HG03439 (cell line): ENCODE results near the gene NEDD9.

Source experiments
- ATAC-seq: cut with Tn5 transposase; IDR thresholded peaks from one replicate; pipeline ENCODE4 v1.9.1; 2021; ENCODE audit warnings: mild to moderate bottlenecking, moderate library complexity; ENCODE audit not compliant: unreplicated experiment

NEDD9 gene

DNA sequence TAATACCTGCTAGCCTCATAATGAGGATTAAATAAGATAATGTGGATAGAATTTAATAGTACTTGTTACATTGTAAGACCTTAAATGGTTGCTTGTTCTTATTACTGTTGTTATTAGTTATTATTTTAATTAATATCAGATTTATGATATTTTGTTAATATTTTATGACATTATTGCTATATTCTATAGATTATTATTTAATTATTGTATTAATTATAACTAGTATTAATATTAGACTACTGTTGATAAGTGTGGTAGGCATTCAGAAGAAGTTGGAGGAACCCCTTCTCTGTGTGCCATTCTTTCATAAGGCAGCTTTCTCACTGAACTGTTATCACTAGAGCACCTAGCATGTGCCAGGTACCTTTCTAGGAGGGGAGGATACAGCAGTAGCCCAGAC is 2.6 kb upstream of the NEDD9 start:
- ATAC-seq: no peak

DNA sequence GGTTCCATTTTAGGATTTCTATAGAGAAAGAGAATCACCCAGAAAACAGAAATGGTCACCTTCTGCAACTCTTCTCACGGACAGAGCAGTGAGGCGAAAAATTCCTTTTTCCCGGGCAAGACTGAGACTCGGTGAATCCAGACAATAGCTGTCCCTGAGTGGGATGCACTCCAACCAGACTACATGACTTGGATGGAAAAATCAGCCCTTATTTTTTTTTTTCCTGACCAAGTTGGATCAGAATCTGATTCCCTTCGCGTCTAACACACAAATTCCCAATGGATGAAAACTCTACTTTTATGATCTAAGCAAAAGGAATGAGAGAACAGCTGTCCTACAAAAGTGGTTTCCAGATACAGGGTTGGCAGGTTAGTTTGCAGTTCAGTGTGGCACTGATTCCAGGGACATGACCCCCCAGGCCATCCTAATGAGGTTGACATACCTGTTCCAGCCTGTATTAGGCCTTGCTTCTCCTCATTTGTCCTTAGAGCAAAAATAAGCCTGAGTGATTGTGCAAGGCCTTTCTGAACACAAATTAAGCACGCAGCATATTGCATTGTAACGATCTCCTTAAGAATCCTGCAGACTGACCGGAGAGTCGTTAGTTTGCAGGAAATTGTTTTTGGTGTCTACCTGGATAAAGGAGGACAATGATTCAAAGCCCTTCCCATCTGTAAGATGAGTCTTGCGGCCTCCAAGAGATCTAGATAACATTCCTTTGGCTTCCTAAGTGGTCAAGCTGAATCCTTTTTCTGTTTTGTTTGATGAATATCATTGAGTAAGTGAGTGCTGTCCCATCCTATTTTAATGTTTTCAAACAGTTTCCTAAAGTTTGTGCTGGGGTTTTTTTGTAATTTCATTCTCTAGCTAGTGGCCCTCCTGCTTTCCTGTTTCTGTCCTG is 1.5 kb upstream of the NEDD9 start:
- ATAC-seq: no peak

DNA sequence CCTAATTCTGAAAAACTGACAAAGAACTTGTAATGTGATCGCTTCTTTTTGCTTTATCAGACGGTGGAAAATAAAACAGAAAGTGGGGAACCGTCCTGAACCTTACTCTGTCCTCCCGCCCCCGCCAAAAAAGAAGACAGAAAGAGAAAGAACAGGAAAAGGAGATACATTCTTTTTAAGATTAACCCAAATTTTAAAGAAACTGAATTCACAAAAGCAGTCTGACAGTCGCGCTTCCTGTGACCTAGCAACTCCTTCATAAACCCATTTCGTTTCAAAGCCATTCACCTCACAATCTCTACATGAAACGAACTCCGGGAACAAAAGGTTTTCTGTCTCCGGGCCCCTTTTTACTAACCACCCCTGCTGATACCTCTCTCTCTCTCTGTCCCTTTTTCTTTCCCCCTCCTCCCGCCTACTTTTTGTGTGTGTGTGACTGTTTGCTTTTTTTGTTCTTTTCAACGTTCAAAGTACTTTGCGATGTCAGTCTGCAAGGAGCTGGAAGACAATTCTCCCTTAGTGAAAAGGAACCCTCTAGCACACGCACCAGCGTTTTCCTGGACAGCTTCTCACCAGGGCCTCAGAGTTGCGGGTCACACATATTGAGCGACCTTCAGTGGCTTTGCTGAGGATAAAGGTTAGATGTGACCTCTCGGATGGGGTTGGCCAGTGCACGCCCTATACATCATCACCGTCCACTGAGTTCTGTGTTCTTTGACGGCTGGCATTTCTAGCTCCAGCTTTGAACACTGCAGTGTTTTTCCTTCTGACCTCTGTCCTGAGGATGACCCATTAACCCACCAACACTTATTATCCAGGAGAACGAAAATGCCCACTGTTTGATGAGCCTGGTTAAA is 530 bp upstream of the NEDD9 start:
- peak; percentile 19 for ATAC-seq

DNA sequence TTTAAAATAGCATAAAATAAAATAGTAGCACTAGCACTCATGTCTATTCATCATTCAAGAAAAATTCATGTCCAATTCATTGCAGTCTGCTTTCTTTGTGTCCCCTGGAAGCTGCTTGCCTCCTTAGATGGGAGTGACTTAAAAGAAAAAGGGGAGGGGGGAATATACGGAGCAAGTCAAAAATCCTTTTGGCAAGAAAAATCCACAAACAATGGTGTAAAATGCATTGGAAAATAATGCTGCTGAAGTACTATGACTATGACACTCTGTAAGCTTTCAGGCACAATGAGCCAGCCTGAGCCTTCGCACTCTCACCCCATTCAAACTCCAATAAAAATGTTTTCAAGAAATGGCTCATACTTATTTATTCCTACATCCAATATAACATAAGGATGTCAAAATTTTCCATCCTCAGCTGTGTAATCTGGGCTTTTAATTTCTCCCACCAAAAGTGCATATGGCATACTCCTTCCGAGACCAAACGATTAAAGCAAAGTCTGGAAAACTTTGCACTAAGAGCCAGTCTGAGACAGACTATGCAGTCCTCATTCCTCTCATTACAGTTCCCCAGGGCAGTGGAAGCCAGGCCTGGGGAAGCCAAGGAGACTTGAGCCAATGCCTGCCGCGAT is 790 bp downstream of the NEDD9 start:
- no peak for ATAC-seq

DNA sequence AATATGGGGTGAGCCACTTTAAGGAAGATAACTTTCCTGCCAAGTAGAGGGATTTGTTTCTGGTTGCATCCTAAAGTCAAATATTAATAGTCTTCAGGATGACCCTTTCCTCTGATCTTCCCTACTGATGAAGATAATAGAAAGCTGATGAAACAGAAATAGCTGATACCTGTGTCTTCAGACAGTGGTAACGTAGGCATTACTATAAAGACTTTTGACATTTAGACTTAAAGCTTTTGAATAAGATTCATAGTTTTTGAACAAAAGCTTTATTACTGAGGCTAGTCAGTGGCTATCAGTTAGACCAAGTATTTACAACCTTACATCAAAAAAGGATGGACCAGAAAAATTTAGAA is 1.4 kb downstream of the NEDD9 start:
- no peak for ATAC-seq

DNA sequence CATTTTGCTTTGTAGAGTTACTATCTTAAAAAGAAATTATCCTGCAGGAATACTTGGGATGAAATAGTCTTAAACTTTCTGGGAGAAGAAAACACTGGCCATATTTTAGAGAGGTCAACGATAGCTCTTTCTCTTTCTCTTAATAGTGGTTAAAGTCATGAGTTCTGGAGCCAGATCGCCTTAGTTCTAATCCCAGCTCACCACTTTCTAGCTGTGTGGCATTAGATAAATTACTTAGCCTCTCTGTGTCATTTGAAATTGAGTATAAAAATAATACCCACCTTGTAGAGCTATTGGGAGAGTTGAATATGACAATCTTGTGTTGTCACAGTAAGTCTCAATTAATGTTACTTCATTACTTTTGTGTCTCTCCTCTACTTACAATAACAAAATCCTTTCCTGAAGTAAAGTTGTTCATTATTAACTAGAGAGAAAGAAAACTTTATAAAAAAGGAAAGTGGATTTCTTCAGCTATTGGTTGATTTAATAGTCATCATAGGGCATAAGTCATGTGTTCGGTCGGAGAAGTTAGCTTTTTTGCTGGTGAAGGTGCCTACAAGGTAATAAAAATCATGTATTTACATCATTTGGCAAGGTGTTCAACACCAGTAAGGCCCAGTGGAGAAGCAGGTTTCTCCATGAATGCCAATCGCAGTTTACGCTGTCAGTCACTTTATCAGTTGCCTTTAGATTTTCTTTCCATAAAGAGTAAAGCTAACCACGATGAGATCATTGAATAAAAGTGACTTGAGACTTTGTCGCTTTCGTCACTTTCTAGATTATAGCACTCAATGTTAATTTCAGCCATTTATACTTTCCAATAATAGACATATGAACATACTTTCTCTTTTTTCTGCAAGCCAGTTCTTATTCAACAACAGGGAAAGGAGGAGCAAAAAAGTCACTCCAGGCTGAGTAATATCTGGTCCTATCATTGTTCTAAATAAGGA is 2.0 kb downstream of the NEDD9 start:
- ATAC-seq: no peak

DNA sequence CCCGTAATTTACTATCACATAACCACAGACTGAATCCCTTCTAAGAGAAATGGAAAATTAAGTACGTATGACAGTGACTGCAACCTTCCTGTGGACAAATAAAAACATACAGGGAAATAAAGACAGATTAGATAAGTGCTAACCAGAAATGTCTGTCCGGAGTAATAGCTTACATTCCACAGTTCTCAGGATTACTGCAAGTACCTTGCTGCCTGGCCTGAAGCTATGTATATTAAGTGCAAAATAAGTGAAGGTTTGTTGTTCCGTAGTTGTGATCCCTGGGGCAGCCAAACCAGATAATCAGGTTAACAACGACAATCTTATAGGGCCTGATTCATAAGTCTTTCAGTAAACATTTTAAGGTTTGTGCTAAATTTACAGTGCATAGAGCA is 2.8 kb downstream of the NEDD9 start:
- no peak for ATAC-seq

DNA sequence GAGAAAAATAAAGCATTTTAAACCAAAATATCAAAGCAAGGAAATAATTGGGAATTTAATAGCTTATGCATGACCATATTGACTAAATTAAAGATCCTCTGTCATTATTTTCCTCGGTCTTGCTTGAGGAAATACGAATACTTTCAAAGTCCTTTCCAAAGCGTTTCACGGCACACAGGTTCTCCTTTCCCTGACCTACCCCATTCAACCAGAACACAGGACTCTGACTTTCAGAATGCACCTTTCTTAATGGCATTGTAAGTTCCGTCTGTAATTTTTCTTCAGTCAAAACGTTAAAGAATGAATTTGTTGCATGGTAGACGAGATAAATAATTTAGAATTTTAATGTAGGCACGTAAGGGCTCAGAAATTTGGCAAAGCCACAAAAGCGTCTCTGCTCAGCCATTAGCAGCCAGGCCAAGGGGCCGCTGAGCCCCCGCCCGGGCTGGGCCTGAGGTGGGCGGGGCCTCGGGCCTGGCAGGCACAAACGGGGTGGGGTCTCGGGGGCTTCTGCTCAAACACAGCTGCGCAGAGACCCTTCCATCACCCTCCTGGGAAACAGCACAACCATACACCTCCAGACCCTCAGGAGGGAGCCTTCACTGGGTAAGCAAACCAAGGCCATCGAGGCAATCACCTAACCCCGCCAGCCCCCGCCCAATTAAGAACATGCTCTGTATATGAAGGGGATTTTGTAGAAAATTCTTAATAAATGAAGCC is 3.4 kb downstream of the NEDD9 start:
- ATAC-seq: no peak

DNA sequence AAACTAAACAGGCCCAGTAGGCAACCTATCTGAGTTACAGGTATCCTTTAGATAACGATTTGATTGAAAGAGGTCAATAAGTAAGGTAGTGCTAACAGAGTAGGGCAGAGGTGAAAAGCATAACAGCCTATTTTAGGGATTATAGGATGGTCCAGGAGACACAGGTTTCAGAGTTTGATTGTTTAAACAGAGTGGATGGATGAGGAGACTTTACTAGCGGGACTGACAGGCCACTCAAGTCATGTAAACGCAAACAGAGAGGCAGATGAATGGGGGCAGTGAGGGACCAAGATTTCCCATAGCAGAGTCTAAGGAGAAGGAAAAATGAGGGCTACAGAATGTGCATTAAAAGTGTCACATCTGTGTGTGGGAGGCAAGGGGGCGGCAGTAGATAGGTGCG is 4.8 kb downstream of the NEDD9 start:
- no peak for ATAC-seq

DNA sequence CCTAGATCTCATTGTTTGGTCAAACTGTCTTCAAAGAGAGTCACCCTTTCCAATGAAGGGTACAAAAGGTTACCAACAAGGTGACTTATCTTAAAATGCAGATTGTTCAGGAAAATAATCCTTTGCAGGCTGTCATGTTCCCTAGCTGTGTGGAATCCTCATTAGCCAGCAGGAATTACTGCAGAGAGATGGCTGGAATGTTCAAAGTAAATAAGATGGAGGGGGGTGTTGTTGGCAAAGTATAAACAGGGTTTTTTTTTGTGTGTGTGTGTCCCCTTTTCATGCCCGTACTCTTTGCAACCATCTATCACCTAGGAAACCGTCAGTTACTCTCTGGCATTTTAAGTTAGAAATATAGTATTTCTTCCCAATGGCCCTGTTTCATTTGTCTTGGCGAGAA is 6.5 kb downstream of the NEDD9 start:
- ATAC-seq: no peak

DNA sequence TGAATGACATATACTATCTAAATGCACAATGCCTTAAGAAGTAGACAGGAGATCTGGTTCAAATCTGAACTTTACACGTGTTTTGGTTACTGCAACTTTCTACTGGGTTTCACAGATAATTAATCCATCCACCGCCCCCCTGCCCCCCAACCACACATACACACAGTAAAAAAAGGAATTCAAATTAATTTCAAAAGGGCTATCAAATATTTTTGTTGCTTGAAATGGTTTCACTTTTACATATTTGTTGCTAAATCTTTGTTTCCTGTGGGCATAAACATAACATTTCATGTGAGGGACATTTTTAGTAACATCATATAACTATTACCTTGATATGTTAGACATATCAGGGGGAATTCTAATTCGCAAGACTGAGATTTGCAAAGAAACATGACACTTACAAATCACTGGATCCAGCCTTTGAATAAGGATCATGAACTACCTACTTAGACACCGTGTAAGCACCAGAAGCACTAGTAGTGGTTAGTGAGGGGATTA is 7.5 kb downstream of the NEDD9 start:
- no peak for ATAC-seq

DNA sequence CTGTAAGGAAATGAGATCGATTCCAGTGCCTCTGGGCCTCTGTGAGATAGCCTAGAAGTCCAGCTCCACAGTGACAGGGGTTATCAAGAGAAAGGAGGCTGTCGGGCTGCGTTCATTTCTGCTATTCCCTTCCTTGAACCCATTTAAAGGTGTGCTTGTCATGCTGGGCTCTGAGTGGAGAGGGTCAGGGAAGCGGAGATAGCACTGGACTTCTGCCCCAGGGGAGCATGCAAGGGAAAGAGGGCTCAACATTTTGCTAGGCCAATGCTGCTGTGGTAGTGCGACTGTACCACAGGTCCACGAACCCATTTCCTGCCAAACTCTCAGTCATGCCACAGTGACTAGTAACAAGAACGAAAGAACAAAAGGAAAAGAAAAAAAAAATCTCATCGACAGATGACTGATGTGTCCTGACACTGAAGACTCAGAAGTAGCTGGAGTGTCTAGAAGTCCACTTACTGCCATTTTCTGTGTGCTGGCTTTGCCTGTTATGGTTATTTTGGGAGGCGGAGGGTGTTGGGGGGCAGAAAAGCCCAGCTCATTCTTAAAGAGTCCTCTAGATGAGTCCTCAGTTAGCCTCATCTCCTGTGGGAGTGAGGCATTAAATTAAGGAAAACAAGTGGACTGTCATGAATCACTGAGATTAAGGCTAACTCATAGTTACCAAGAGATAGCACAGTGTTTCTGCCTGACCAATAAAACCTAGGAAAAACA is 8.1 kb downstream of the NEDD9 start:
- no peak for ATAC-seq

DNA sequence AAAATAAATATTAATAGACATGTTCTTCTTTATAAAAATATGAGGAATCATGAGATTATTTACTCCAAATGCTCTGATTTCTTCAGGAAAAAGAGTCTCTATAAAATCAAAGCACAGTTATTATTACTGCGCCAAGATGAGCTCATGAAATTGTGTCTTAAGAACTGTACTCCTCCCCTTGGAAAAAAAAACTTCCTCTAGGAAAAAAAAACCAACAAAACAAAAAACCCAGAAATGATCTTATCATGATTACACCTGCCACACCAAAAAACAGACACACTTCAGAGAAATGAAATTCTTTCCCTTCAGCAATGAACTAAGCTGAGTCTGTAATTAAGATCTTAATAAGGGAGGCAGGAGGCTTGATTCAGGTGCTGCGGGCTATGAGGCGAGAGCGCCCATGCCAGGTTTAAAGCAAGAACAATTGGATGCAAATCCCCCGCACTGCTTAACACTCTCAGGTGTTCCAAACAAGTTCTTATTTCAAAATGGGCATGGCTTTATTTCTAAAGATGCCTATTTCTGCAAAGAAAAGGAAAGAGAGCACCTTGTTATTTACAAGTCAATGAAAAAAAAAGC is 9.1 kb downstream of the NEDD9 start:
- ATAC-seq: no peak

DNA sequence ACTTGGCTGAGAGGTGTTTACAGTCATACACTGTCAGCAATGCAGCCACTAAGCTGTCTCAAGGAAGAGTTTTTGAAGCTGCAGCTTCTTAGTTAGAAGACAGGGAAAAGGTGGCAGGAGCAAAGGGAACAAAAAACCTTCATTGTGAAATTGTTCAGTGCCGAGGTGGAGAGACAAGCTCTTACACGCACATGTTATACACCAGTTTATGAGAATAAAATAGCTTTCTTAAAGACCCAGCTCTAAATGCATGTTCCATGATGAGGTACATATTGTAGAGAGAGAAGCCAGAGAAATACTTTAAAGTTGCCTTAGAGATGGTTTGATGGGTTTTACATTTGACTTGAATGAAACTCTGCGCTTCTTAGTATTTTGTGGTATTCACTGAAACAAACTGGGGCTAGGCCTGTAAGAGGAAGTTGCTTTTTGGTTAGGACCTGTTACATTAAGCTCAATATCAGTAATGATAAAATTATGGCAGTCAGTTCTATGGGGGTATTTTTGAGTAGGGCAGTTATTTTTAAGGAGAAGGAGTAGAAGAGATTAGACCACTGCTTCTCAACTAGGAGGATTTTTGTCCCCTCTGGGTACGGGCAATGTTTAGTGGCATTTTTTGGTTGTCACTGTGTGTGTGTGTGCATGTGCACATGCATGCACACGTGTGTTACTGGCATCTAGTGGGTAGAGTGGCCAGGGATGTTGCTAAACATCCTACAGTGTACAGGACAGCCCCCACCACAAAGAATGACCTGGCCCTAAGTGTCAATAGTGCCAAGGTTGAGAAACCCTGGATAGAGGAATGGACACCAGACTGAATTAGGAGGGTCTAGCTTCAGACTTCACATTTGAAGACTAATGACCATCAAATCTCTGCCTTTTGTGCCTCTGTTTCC is 9.8 kb downstream of the NEDD9 start:
- no peak for ATAC-seq

DNA sequence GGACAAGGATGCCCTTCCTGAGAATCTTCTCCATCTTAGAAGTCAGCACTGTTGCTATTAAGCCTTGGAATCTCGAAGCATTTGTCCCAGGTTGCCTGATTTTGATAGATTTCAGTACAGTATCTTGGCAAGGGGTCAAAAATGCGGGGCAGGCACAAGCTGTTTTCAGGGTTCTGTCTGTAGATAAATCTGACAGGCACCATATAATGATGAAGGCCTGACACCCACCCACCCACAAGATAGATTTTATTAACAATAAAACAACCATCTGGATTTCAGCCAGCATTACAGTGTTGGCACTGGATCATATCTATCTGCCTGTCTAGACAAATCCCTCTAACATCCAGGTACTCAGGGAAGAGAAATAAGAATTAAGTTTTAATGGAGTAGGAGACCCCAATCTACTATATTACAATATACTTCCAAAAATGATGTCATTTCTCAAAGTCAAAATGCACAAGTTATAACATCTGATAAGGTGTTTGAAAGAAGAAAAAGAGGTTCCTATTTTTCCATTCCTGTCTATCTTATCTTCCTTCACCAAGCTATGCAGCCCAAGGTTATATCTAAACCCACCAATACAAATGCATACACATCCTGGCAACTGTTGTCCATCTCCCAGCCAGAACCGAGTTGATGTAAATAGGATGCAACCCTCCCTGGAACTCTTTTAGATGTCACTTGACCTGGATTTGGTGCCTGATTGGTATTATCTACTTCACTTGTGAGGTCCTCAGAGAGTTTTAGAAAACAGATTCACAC is 10.7 kb downstream of the NEDD9 start:
- ATAC-seq: no peak

DNA sequence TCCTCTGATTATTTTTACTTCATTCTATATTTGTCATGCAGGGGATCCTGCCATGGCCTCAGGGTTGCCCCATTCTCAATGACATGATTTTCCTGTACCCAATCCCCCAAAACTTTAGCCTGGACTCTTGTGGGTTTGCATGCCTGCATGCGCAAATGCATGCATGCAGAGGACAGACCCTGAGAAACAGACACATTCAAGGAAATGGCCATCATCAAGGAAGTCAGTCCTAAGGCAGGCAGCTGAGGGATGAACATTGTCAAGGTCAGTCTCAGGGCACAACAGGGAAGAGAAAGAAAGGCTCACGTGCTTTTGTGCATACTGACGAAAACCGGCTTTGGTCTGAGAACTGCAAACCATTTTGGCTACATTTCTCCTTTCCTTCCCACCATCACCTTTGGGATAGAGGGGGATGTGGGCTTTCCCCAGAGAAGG is 13.1 kb downstream of the NEDD9 start:
- ATAC-seq: no peak
